Astrocyte (in vitro differentiated cells and primary cell): ENCODE measurements around the gene TMEM178B.

Source experiments
- EZH2 ChIP-seq: IDR thresholded peaks from 2 replicates; pipeline ENCODE4 v1.6.1; 2012; ENCODE audit warnings: mild to moderate bottlenecking, low read length, inconsistent platforms; ENCODE audit not compliant: insufficient read depth
- TF ChIP-seq, protein P1 (sequence below): IDR thresholded peaks from 2 replicates; pipeline ENCODE4 v1.5.1; 2011; ENCODE audit warnings: low read depth, mild to moderate bottlenecking, inconsistent platforms, low read length, moderate library complexity; ENCODE audit not compliant: insufficient read depth

DNA sequence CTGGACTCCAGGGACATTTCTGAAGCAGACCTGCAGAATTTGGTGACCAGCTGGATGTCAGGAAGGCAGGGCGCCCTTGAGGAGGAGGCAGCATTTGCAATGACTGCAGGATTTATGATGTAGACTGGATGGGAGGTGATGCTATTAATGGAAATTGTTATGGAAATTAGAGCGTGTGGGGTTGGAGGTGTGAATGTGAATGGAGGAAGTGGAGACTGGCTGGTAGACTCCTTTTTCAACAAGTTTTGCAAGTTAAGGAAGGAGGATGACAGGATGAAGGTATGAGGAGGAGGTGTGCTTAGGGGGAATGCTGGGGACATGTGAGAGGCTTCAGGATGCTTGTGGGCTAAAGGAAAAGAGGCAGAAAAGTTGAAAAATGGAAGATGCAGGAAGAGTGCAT lies 137.0 kb downstream of the TMEM178B start:
- TF ChIP-seq, protein P1, sequence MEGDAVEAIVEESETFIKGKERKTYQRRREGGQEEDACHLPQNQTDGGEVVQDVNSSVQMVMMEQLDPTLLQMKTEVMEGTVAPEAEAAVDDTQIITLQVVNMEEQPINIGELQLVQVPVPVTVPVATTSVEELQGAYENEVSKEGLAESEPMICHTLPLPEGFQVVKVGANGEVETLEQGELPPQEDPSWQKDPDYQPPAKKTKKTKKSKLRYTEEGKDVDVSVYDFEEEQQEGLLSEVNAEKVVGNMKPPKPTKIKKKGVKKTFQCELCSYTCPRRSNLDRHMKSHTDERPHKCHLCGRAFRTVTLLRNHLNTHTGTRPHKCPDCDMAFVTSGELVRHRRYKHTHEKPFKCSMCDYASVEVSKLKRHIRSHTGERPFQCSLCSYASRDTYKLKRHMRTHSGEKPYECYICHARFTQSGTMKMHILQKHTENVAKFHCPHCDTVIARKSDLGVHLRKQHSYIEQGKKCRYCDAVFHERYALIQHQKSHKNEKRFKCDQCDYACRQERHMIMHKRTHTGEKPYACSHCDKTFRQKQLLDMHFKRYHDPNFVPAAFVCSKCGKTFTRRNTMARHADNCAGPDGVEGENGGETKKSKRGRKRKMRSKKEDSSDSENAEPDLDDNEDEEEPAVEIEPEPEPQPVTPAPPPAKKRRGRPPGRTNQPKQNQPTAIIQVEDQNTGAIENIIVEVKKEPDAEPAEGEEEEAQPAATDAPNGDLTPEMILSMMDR: no peak
- TF ChIP-seq EZH2: no peak
